Mucosa of stomach (tissue), 1 donor: Measurements from ENCODE around the gene GON4L.

Experiments used
- H3K27me3 ChIP-seq: one replicate; pipeline ENCODE4 v1.7.0; 2013; ENCODE audit warnings: mild to moderate bottlenecking, low read length; ENCODE audit not compliant: control insufficient read depth, insufficient read depth
- H3K36me3 ChIP-seq: one replicate; pipeline ENCODE4 v1.7.0; 2013; ENCODE audit warnings: low read length; ENCODE audit not compliant: control insufficient read depth, insufficient read depth
- H3K4me1 ChIP-seq: one replicate; pipeline ENCODE4 v1.7.0; 2013; ENCODE audit warnings: mild to moderate bottlenecking, low read length; ENCODE audit not compliant: control insufficient read depth, insufficient read depth
- H3K4me3 ChIP-seq: one replicate; pipeline ENCODE4 v1.7.0; 2013; ENCODE audit warnings: low read length
- H3K9ac ChIP-seq: one replicate; pipeline ENCODE4 v1.7.0; 2013; ENCODE audit warnings: mild to moderate bottlenecking, low read length, moderate library complexity
- H3K9me3 ChIP-seq: one replicate; pipeline ENCODE4 v1.7.0; 2013; ENCODE audit warnings: mild to moderate bottlenecking, low read length, moderate library complexity; ENCODE audit not compliant: control insufficient read depth
- donor health status: Pancreatic carcinoma.

Gene GON4L

GRCh38 chr1:155890251-155890650, 33.2 kb upstream of the GON4L start:
- no peaks in the 10 kb centered on the region for H3K4me1 ChIP-seq
- H3K9me3 ChIP-seq, result no peaks in the 10 kb centered on the region
- no peaks in the 10 kb centered on the region for H3K36me3 ChIP-seq
- no peaks in the 10 kb centered on the region for H3K27me3 ChIP-seq
- H3K9ac ChIP-seq, result no peak overlapping the region
- H3K4me3 ChIP-seq, result no peak overlapping the region

- H3K4me3 ChIP-seq, result no peak overlapping the region
- no peaks in the 10 kb centered on the region for H3K27me3 ChIP-seq
- no peaks in the 10 kb centered on the region for H3K36me3 ChIP-seq
- no peak overlapping the region for H3K9ac ChIP-seq
- H3K4me1 ChIP-seq, result no peaks in the 10 kb centered on the region
- no peaks in the 10 kb centered on the region for H3K9me3 ChIP-seq
Observed at GRCh38 chr1:155889566-155889965, 32.6 kb upstream of the GON4L start.

- Histone ChIP-seq H3K27me3 (no peaks in the 10 kb centered on the region), H3K4me1 (no peaks in the 10 kb centered on the region), H3K36me3 (no peaks in the 10 kb centered on the region)
Observed at GRCh38 chr1:155888481-155888880, 31.5 kb upstream of the GON4L start.

GRCh38 chr1:155884982-155885381, 28.0 kb upstream of the GON4L start:
- Histone ChIP-seq H3K36me3 (no peaks in the 10 kb centered on the region), H3K27me3 (no peaks in the 10 kb centered on the region), H3K4me3 (no peak overlapping the region), H3K4me1 (no peaks in the 10 kb centered on the region), H3K9ac (no peak overlapping the region), H3K9me3 (no peaks in the 10 kb centered on the region)

More at GRCh38 chr1:155888481-155888880, 31.5 kb upstream of the GON4L start:
- H3K9ac ChIP-seq, result no peak overlapping the region
- no peak overlapping the region for H3K4me3 ChIP-seq
- no peaks in the 10 kb centered on the region for H3K9me3 ChIP-seq

- Histone ChIP-seq H3K27me3 (no peaks in the 10 kb centered on the region), H3K36me3 (no peaks in the 10 kb centered on the region), H3K9me3 (no peaks in the 10 kb centered on the region), H3K9ac (no peak overlapping the region), H3K4me3 (no peak overlapping the region), H3K4me1 (no peaks in the 10 kb centered on the region)
Observed at GRCh38 chr1:155884031-155884960, 27.3 kb upstream of the GON4L start.

GRCh38 chr1:155882766-155883165, 25.8 kb upstream of the GON4L start:
- no peaks in the 10 kb centered on the region for H3K9me3 ChIP-seq
- H3K4me3 ChIP-seq, result no peak overlapping the region
- H3K4me1 ChIP-seq, result no peaks in the 10 kb centered on the region
- H3K9ac ChIP-seq, result no peak overlapping the region
- no peaks in the 10 kb centered on the region for H3K27me3 ChIP-seq
- no peaks in the 10 kb centered on the region for H3K36me3 ChIP-seq

- Histone ChIP-seq H3K27me3 (no peaks in the 10 kb centered on the region), H3K9me3 (no peaks in the 10 kb centered on the region), H3K4me1 (no peaks in the 10 kb centered on the region), H3K4me3 (no peak overlapping the region), H3K9ac (no peak overlapping the region), H3K36me3 (no peaks in the 10 kb centered on the region)
Observed at GRCh38 chr1:155882235-155882634, 25.2 kb upstream of the GON4L start.

- Histone ChIP-seq H3K27me3 (no peaks in the 10 kb centered on the region), H3K9me3 (no peaks in the 10 kb centered on the region), H3K4me1 (no peaks in the 10 kb centered on the region), H3K36me3 (no peaks in the 10 kb centered on the region), H3K9ac (no peak overlapping the region), H3K4me3 (no peak overlapping the region)
Observed at GRCh38 chr1:155880950-155881349, 23.9 kb upstream of the GON4L start.

- no peaks in the 10 kb centered on the region for H3K36me3 ChIP-seq
- H3K4me3 ChIP-seq, result no peak overlapping the region
- no peak overlapping the region for H3K9ac ChIP-seq
- no peaks in the 10 kb centered on the region for H3K9me3 ChIP-seq
- H3K27me3 ChIP-seq, result no peaks in the 10 kb centered on the region
- no peaks in the 10 kb centered on the region for H3K4me1 ChIP-seq
Observed at GRCh38 chr1:155880251-155880650, 23.2 kb upstream of the GON4L start.

- Histone ChIP-seq H3K27me3 (no peaks in the 10 kb centered on the region), H3K9ac (no peak overlapping the region), H3K36me3 (no peaks in the 10 kb centered on the region), H3K4me3 (no peak overlapping the region), H3K9me3 (no peaks in the 10 kb centered on the region), H3K4me1 (no peaks in the 10 kb centered on the region)
Observed at GRCh38 chr1:155877945-155878344, 20.9 kb upstream of the GON4L start.

- Histone ChIP-seq H3K4me1 (no peaks in the 10 kb centered on the region), H3K9ac (no peak overlapping the region), H3K4me3 (no peak overlapping the region), H3K27me3 (no peaks in the 10 kb centered on the region), H3K9me3 (no peaks in the 10 kb centered on the region), H3K36me3 (no peaks in the 10 kb centered on the region)
Observed at GRCh38 chr1:155873860-155874259, 16.8 kb upstream of the GON4L start.

GRCh38 chr1:155872527-155872926, 15.5 kb upstream of the GON4L start:
- no peaks in the 10 kb centered on the region for H3K27me3 ChIP-seq
- no peak overlapping the region for H3K9ac ChIP-seq
- H3K9me3 ChIP-seq, result no peaks in the 10 kb centered on the region
- H3K4me3 ChIP-seq, result no peak overlapping the region
- H3K4me1 ChIP-seq, result no peaks in the 10 kb centered on the region
- H3K36me3 ChIP-seq, result no peaks in the 10 kb centered on the region
